Fibroblast of gingiva (primary cell): ENCODE results near the gene SH3D19.
A peak's percentile ranks its signal among the peaks of the same experiment; 100 is the strongest.
"Not testable (repeated sequence)": the region's sequence is repeated elsewhere in the genome, so short reads cannot be mapped to it uniquely, and the experiment has no call there.

Experiments
- DNase-seq: peaks from one replicate; pipeline ENCODE4 v3.0.0-alpha.2; 2011; ENCODE audit warnings: low read depth

SH3D19 gene

GRCh38 chr4:151267822-151268535, 57.4 kb downstream of the SH3D19 start:
- no peak for DNase-seq

DNA sequence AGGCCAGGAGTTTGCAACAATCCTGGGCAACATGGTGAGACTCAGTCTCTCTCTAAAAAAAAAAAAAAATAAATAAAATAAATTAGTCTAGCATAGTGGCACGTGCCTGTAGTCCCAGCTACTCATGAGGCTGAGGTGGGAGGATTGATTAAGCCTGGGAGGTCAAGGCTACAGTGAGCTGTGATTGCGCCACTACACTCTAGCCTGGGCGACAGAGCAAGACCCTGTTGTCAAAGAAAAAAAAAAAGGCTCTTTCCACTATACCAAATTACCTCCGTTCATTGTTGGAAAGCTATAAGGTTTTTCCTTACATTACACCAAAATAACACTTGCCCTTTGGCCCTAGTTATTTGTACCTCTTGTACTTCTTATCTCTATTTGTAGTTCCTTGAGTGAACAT, 58.3 kb downstream of the SH3D19 start:
- no peak for DNase-seq

DNA sequence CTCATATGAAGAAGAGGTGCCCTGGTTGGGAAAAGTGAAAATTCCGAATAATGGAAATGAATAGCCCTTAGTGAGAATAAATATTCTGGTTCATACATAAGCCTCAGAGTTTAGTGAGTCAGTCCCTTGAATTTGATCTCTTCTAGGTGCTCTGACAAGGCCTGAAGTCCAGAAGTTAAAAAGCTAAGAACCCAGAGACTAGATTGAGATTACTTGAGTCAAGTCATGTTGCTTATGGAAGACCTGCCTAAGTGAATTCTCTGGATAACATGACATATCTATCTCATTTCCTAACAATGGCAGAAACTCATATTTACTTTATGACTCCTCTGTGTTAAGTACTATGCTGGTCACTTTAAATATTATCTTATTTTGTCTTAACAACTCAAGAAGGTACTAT, 58.9 kb downstream of the SH3D19 start:
- DNase-seq: no peak

- DNase-seq: no peak
These were observed 62.0 kb downstream of the SH3D19 start for GRCh38 chr4:151263455-151263854.

GRCh38 chr4:151260526-151260925, 64.9 kb downstream of the SH3D19 start:
- no peak for DNase-seq

GRCh38 chr4:151259752-151260151, 65.7 kb downstream of the SH3D19 start:
- DNase-seq: no peak

DNA sequence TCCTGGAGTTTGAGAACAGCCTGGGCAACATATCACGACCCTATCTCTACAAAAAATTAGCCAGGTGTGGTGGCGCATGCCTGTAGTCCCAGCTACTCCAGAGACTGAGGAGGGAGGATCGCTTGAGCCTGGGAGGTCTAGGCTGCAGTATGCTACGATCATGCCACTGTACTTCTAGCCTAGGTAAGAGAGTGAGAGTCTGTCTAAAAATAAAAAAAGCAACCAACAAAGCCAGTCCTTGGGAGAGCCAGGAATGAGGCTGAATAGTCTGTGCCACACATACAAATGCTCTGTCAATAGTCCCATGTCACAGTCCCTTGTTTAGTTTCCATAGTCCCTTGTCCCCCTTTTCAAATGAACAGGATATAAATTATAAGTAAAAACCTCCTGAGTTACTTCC, 67.7 kb downstream of the SH3D19 start:
- no peak for DNase-seq

GRCh38 chr4:151256134-151256533, 69.3 kb downstream of the SH3D19 start:
- DNase-seq: no peak

DNA sequence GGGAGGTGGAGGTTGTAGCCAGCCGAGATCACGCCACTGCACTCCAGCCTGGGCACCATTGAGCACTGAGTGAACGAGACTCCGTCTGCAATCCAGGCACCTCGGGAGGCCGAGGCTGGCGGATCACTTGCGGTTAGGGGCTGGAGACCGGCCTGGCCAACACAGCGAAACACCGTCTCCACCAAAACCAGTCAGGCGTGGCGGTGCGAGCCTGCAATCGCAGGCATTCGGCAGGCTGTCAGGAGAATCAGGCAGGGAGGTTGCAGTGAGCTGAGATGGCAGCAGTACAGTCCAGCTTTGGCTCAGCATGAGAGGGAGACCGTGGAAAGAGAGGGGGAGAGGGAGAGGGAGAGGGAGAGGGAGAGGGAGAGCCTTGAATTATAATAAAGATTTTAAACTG, 69.7 kb downstream of the SH3D19 start:
- not testable (repeated sequence) for DNase-seq

DNA sequence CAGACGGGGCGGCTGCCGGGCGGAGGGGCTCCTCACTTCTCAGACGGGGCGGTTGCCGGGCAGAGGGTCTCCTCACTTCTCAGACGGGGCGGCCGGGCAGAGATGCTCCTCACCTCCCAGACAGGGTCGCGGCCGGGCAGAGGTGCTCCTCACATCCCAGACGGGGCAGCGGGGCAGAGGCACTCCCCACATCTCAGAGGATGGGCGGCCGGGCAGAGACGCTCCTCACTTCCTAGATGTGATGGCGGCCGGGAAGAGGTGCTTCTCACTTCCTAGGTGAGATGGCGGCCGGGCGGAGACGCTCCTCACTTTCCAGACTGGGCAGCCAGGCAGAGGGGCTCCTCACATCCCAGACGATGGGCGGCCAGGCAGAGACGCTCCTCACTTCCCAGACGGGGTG, 70.2 kb downstream of the SH3D19 start:
- DNase-seq: not testable (repeated sequence)

- DNase-seq: no peak
These were observed 73.7 kb downstream of the SH3D19 start for GRCh38 chr4:151251603-151252304.

DNA sequence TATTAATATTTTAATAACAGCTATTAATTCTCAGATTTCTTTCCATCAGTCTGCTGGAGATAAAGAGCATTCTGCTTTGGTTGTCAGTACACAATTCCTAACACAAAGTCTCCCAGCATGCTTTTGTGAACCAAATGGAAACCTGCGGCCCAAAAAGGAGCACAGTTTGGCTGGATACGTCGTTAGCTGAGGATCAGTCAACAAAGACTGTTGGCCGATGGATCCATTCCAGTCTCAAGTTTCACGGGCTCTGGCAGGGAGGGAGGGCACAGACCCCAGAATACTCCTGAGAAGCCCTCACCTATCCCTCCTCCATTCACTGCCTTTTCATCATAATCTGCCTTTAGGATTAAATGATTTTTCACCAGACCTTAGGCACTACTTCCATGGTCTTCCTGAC, 74.7 kb downstream of the SH3D19 start:
- DNase-seq: no peak

DNA sequence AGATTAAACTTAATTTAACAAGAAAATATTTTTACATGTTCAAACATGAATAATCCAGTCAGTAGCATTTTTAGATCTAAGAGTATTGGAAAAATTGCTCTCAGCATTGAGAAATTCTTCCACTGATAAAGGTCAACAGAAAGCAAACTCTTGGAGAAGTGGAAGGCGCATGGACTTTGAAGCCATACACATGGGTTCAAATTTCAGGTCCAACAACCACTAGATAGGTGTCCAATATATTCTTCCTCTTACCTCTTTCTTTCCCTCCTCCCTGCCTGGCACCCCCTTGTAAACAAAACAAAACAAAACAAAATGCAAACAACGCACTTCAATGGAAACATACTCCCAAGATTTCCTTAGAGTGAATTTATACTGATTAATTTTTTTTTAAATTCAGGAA, 76.9 kb downstream of the SH3D19 start:
- no peak for DNase-seq

DNA sequence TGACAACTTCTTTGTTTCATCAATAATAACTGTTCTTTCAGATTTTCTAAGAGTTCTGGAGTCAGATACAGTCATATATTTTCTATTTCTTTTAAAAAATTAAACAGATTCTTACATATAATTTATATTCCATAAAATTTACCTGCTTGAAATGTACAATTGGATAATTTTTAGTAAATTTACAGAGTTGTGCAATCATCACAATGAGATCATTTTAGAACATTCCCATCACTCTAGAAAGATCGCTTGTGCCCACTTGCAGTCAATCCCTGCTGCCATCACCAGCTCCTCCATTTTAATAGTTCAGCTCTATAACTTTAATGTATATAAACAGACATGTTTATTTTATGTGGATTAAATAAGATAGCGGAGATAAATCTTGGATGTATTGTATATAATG, 78.0 kb downstream of the SH3D19 start:
- no peak for DNase-seq

DNA sequence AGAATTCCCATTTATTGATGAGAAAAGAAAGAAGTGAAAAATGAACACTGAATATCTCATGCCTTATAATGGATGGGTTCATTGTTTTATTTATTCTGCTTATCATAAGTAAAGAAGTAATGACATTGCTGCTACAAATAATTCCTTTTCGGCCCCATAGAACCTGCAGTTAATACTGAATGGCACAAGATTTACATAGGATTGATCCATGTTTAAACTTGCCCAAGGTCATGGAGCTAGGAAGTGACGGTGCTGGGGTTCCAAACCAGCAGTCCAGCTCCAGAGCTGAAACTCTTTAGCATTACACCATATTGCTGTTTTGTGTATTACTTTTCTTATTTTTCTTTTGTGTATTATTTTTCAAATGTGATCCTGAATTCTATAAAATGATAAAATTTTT, 78.7 kb downstream of the SH3D19 start:
- DNase-seq: no peak

- DNase-seq: no peak
These were observed 83.1 kb downstream of the SH3D19 start for GRCh38 chr4:151242305-151242704.

DNA sequence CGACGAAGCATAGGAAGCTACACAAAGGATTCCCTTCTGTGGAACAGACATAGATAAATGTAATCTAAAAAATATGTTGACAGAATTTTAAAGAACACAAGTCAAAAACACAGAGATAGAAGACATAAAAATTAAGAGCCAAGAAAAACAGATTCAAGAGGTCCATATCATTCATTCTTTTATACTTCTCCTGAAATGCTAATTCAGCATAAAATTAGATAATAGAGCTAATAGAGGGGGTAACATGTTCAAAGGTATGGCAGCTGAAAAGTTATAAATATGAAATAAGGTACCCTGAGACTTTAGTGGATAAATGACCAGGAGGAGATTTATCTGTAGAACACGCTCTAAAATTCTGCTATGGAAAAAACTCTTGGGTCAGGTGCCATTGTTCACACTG, 85.8 kb downstream of the SH3D19 start:
- no peak for DNase-seq

DNA sequence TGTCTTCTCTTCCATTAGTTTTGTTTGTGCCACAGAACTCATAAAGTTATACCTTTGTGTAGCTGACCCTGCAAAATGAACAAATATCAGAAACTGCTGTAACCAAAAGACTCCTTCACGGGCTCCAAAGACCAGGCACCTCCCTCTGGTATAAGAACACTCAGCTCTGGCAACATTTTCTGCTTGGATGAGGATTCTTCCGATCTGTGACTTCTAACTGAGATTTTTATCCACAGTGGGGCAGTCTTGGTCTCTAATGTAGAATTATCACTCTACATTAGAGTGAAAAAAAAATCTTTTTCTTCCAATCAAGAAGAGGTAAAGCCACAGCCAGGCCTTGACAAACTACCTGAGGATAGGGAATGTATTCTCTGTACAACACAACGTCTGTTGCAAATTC, 86.9 kb downstream of the SH3D19 start:
- peak; percentile 39 for DNase-seq

- no peak for DNase-seq
These were observed 89.4 kb downstream of the SH3D19 start for GRCh38 chr4:151236036-151236435.

DNA sequence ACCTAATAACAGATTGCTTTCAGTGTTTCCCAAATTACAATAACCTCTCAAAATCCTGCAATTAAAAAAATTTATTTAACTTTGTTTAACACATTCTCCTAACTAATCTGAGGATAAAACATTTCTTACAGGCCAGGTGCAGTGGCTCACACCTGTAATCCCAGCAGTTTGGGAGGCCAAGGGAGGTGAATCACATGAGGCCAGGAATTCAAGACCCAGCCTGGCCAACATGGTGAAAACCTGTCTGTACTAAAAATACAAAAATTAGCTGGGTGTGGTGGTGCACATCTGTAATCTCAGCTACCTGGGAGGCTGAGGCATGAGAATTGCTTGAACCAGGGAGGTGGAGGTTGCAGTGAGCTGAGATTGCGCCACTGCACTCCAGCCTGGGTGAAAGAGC, 90.0 kb downstream of the SH3D19 start:
- DNase-seq: not testable (repeated sequence)

DNA sequence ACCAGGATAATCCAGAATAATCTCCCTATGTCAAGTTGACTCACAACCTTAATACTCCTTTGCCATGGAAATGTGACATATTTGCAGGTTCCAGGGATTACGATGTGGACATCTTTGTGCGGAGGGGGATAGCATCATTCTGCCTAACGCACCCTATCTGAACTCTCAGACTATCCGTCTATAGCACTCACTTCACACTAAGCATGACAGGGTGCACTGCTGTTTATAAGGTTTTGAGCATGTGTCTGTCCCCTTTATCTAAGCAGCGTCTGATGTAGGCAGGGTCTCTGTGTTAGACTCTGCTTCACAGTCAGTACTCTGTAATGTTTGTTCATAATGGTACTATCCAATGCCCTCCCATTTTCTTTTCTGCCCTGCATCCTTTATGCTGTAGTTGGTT, 91.8 kb downstream of the SH3D19 start:
- DNase-seq: no peak

DNA sequence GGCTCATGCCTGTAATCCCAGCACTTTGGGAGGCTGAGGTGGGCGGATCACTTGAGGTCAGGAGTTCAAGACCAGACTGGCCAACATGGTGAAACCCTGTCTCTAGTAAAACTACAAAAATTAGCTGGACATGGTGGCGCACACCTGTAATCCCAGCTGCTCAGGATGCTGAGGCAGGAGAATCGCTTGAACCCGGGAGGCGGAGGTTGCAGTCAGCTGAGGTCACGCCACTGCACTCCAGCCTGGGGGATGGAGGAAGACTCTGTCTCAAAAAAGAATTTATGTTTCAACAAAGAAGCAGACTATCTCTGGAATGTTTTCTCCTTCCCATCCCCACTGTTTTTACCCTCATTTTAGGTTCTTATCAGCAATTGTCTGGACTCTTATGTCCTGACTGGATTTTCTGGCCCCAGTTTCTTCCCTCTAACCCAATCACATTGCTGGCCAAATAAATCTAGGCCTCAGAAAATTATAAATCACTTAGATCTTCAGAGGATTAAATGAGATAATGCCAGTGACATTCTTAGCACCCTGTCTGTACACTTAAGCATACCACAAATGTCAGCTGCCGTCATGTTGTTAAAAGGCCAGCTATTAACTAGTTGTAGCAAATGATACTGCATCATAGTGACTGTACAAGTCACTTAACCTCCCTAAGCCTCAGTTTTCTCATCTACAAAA, 93.3 kb downstream of the SH3D19 start:
- no peak for DNase-seq
